GM10266 (cell line): ENCODE measurements around the gene AHI1.

Experiments used
- DNase-seq: peaks from one replicate; pipeline ENCODE4 v3.0.0; 2012; ENCODE audit errors: extremely low spot score
- TF ChIP-seq, protein P1 (sequence below): IDR thresholded peaks from 2 replicates; pipeline ENCODE4 v1.5.1; 2012; ENCODE audit warnings: mild to moderate bottlenecking, low read depth; ENCODE audit not compliant: control insufficient read depth, insufficient read depth; ENCODE audit errors: missing control alignments

AHI1 gene

DNA sequence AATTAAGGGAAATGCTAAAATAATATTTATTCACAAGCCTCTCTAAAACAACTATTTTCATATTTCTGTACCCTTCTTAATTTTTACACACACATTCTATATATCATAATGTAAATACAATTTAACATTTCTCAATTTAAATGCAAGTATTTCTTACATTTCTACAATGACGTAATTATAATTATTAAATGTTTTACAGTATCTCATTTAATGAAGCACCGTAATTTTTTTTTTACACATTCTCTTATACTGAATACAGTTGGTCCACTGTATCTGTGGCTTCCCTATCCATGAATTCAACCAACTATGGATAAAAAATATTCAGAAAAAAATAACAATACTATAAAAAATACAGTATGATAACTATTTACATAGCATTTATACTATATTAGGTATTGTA, 85.7 kb downstream of the AHI1 start:
- TF ChIP-seq, protein P1, sequence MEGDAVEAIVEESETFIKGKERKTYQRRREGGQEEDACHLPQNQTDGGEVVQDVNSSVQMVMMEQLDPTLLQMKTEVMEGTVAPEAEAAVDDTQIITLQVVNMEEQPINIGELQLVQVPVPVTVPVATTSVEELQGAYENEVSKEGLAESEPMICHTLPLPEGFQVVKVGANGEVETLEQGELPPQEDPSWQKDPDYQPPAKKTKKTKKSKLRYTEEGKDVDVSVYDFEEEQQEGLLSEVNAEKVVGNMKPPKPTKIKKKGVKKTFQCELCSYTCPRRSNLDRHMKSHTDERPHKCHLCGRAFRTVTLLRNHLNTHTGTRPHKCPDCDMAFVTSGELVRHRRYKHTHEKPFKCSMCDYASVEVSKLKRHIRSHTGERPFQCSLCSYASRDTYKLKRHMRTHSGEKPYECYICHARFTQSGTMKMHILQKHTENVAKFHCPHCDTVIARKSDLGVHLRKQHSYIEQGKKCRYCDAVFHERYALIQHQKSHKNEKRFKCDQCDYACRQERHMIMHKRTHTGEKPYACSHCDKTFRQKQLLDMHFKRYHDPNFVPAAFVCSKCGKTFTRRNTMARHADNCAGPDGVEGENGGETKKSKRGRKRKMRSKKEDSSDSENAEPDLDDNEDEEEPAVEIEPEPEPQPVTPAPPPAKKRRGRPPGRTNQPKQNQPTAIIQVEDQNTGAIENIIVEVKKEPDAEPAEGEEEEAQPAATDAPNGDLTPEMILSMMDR = no peak
- no peak for DNase-seq

DNA sequence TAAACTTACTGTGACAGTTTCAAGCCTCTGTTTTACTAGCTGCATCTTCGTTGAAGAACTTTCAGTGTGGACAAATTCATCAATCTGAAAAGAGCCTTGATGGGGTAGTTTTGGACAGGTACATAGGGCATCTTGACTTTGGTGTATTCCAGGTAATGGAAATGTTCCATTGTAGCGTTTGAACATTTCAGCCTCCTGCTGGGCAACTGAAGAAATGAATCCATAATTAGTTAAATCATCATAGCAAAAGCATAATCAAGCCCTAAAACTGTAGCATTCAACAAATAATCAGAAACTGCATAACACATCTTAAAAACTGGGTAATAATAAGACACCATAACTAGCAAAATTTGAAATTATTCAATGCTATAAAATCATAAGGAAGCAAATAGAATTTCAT, 86.2 kb downstream of the AHI1 start:
- DNase-seq = no peak
- TF ChIP-seq, protein P1 = no peak

DNA sequence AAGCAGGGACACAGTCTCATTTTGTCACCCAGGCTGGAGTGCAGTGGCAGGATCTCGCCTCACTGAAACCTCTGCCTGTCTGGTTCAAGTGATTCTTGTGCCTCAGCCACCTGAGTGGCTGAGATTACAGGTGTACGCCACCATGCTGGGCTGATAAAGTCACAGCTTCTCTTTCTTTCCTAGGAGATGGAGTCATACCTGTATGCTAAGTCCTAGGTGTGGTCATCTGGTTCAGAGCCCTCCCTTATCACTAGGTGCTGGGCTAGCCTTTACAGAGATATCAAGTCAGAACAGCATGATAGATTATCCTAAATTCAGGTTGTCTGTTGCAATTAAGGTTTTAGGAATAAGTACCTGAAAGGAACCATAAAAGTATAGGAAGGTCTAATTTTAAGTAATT, 86.7 kb downstream of the AHI1 start:
- DNase-seq = no peak
- TF ChIP-seq, protein P1 = no peak

DNA sequence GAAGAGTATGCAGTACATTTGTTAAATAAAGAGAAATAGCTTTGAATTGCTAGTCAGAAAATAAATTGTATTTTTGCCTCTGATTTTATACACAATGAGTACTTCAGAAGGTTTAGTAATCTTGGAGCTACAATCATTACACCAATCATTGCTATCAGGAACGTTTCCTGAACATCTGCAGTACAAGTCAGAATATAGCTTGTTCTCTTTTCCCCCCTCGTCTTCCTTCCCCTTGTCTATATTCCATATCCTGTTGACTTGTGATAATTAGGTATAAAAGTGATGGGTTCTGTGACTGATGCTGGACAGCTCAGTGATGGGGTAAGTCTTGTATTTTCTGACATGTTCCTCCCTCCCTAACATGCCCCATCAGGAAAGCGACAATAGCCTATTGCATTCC, 94.0 kb downstream of the AHI1 start:
- TF ChIP-seq, protein P1 = no peak
- no peak for DNase-seq

DNA sequence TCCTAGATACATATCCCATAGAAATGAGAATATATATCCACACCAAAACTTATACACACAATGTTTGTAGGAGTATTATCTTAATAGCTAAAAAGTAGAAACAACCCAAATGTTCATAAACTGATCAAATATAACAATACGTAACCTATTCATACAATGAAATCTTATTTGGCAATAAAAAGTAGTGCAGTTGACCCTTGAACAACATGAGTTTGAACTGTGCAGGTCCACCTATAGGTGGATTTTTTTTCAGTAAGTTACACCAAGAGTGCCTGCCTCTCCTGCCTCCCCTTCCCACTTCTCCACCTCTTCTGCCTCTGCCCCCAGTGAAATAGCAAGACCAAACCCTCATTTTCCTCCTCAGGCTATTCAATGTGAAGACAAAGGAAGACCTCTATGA, 95.2 kb downstream of the AHI1 start:
- TF ChIP-seq, protein P1 = no peak
- DNase-seq = no peak

DNA sequence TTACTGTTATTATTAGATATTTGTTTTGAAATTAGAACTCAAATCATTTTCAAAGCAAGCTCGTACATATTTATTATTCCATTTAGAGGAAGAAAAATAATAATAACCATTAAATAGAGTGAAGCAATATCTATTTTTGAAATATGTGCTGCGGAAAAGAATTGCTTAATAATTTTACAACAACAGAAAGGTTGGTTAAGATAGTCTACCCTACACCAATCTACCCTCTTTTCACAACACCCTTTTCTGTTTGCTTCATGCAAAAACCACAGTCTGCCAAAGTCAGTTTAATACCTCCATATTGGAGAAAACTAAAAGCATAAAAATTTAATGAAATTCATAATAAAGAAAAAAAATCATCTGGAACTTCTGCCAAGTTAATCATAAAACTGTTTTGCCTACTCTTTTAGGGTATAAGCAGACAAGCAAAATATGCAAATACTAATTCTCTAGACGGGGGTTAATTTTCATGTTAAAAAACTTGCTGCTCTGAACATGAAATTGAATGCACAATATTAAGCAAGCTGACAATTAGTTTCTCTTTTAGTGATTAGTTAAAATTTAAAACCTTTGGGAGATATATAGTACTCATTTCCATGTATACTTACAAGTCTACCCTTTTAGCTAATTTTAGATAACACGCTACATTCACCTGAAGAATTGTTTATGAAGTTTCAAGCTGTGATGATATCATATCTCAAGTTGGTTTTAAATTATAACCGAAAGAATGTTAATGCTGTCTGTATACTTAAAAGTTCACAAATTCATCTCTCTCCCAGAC, 100.2 kb downstream of the AHI1 start:
- DNase-seq = no peak
- TF ChIP-seq, protein P1 = no peak

DNA sequence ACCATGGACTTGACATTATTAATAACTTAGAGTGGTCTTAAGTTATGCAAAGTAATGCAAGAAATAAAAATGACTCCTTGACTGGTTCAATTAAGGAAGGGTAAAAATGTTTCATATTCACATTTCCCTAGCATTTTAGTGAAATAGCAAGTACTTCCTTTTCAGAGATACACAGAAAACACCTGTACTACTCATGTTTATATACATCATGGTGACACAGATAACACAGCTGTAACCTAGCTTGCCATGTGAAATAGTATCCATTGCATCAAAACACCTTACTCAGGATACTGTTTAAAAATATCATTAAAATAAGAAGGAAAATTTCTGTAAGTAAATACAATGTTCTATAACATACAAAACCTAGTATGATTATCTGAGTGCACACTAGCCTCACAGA, 102.4 kb downstream of the AHI1 start:
- TF ChIP-seq, protein P1 = no peak
- no peak for DNase-seq
